ENCODE measurements around the gene PTCRA.

The PTCRA gene

GRCh38 chr6:42928986-42929820 lies 13.3 kb downstream of the PTCRA start, which contains the start of gene CNPY3:
Gene CNPY3, plus strand, starts transcription at chr6:42929480. Its CDS starts 91 bp downstream, at chr6:42929571.
- DNase-seq (ENCODE audit: low spot score): peak; percentile 92
- no peak for TF ChIP-seq CTCF (IDR thresholded peaks at IDR 0.05; ENCODE audit: extremely low read depth, insufficient read depth, missing control alignments)
- in situ Hi-C loops (cut with MboI; ENCODE audit: low pct_unique_long_range_greater_than_20kb, low sequenced_read_pairs, unreplicated experiment): no loop called here

GRCh38 chr6:42929821-42930360 lies 14.0 kb downstream of the PTCRA start:
- in situ Hi-C loops (cut with MboI; ENCODE audit: low pct_unique_long_range_greater_than_20kb, low sequenced_read_pairs, unreplicated experiment): no loop called here
- TF ChIP-seq CTCF (IDR thresholded peaks at IDR 0.05; ENCODE audit: extremely low read depth, insufficient read depth, missing control alignments): no peak
- peak; percentile 84 for DNase-seq (ENCODE audit: low spot score)

- in situ Hi-C loops (cut with MboI; ENCODE audit: low pct_unique_long_range_greater_than_20kb, low sequenced_read_pairs, unreplicated experiment): no loop called here
- no peak for TF ChIP-seq CTCF (IDR thresholded peaks at IDR 0.05; ENCODE audit: extremely low read depth, insufficient read depth, missing control alignments)
- no peak for DNase-seq (ENCODE audit: low spot score)
These were observed 16.6 kb downstream of the PTCRA start for GRCh38 chr6:42932412-42932811.

GRCh38 chr6:42933205-42933604 lies 17.4 kb downstream of the PTCRA start:
- no peak for TF ChIP-seq CTCF (IDR thresholded peaks at IDR 0.05; ENCODE audit: extremely low read depth, insufficient read depth, missing control alignments)
- in situ Hi-C loops (cut with MboI; ENCODE audit: low pct_unique_long_range_greater_than_20kb, low sequenced_read_pairs, unreplicated experiment): no loop called here
- DNase-seq (ENCODE audit: low spot score): no peak

- peak; percentile 28 for DNase-seq (ENCODE audit: low spot score)
- in situ Hi-C loops (cut with MboI; ENCODE audit: low pct_unique_long_range_greater_than_20kb, low sequenced_read_pairs, unreplicated experiment): no loop called here
- no peak for TF ChIP-seq CTCF (IDR thresholded peaks at IDR 0.05; ENCODE audit: extremely low read depth, insufficient read depth, missing control alignments)
These were observed 19.5 kb downstream of the PTCRA start for GRCh38 chr6:42935322-42935721.

- in situ Hi-C loops (cut with MboI; ENCODE audit: low pct_unique_long_range_greater_than_20kb, low sequenced_read_pairs, unreplicated experiment): no loop called here
- no peak for DNase-seq (ENCODE audit: low spot score)
- no peak for TF ChIP-seq CTCF (IDR thresholded peaks at IDR 0.05; ENCODE audit: extremely low read depth, insufficient read depth, missing control alignments)
These were observed 20.5 kb downstream of the PTCRA start for GRCh38 chr6:42936398-42936797.

All from GM13977 (cell line).